HEK293 (cell line): ENCODE measurements around the gene MDFIC.

ENCODE experiments used
- CTCF ChIA-PET: fragments of 350-600 bp; formaldehyde crosslinking; extraction: SDS; loops from one replicate; lab custom pipeline; 2021; ENCODE audit warnings: antibody characterized with exemption; lab: Yijun Ruan, JAX
- POLR2A ChIA-PET: fragments of 300-600 bp; formaldehyde crosslinking; extraction: SDS; loops from one replicate; lab custom pipeline; 2020; ENCODE audit warnings: antibody characterized with exemption, inconsistent platforms; lab: Yijun Ruan, JAX
- H3K27ac ChIP-seq: fragments of 200-500 bp; sonication (Bioruptor generic); 2 replicates; pipeline ENCODE4 v1.5.1; 2014; ENCODE audit warnings: low read depth, low read length, control low read depth, inconsistent platforms; ENCODE audit errors: extremely low read depth
- H3K36me3 ChIP-seq, 2 experiments: fragments of 200-500 bp in 1 of 2; sonication (Bioruptor generic) in 1 of 2; 1 replicate in 1 of 2; 2 replicates in 1 of 2; pipeline ENCODE4 v1.5.1; 2014 to 2017; ENCODE audit warnings: inconsistent platforms in 2 of 2, low read length in 2 of 2; ENCODE audit not compliant: control insufficient read depth in 2 of 2, insufficient read depth in 1 of 2
- H3K4me1 ChIP-seq: fragments of 200-500 bp; sonication (Bioruptor generic); 2 replicates; pipeline ENCODE4 v1.5.1; 2014; ENCODE audit warnings: mild to moderate bottlenecking, low read length, inconsistent platforms; ENCODE audit not compliant: control insufficient read depth, insufficient read depth
- H3K4me3 ChIP-seq: 2 replicates; pipeline ENCODE4 v1.5.1; 2011; ENCODE audit warnings: low read depth, mild to moderate bottlenecking, control low read depth, low read length, moderate library complexity
- H3K9me3 ChIP-seq: fragments of 200-500 bp; sonication (Bioruptor generic); 2 replicates; pipeline ENCODE4 v1.5.1; 2014; ENCODE audit warnings: low read depth, low read length, inconsistent platforms; ENCODE audit not compliant: control insufficient read depth, insufficient read depth
- MEIS1 ChIP-seq: sonication (generic); formaldehyde crosslinking; IDR thresholded peaks from 2 replicates; pipeline ENCODE4 v1.8.1; 2022; ENCODE audit warnings: missing genetic modification reagents, mild to moderate bottlenecking, borderline replicate concordance
- MYNN ChIP-seq: fragments of 450-650 bp; formaldehyde crosslinking; IDR thresholded peaks from 2 replicates; pipeline ENCODE4 v1.5.1; 2016; ENCODE audit warnings: missing biosample characterization, missing genetic modification characterization, borderline replicate concordance
- SETDB1 ChIP-seq: IDR thresholded peaks from one replicate; pipeline ENCODE4 v1.6.1; 2017; ENCODE audit warnings: mild to moderate bottlenecking, low read length, moderate library complexity, mixed read lengths; ENCODE audit not compliant: insufficient read length
- SP3 ChIP-seq: fragments of 450-650 bp; formaldehyde crosslinking; IDR thresholded peaks from 2 replicates; pipeline ENCODE4 v1.5.1; 2016; ENCODE audit warnings: missing biosample characterization, missing genetic modification characterization
- ZNF10 ChIP-seq: fragments of 450-650 bp; formaldehyde crosslinking; IDR thresholded peaks from 2 replicates; pipeline ENCODE4 v1.5.1; 2017; ENCODE audit warnings: missing biosample characterization, missing genetic modification characterization
- ZNF184 ChIP-seq: fragments of 450-650 bp; IDR thresholded peaks from 2 replicates; pipeline ENCODE4 v1.5.1; 2018; ENCODE audit warnings: missing biosample characterization, mild to moderate bottlenecking, missing genetic modification characterization
- ZNF311 ChIP-seq: fragments of 450-650 bp; formaldehyde crosslinking; IDR thresholded peaks from 2 replicates; pipeline ENCODE4 v1.5.1; 2017; ENCODE audit warnings: missing biosample characterization, missing genetic modification characterization, borderline replicate concordance
- ZNF514 ChIP-seq: fragments of 450-650 bp; formaldehyde crosslinking; IDR thresholded peaks from 2 replicates; pipeline ENCODE4 v1.5.1; 2016; ENCODE audit warnings: missing biosample characterization, missing genetic modification characterization
- ZNF530 ChIP-seq: fragments of 450-650 bp; formaldehyde crosslinking; IDR thresholded peaks from 2 replicates; pipeline ENCODE4 v1.5.1; 2016; ENCODE audit warnings: low read depth, missing biosample characterization, missing genetic modification characterization
- ZNF549 ChIP-seq: fragments of 450-650 bp; IDR thresholded peaks from 2 replicates; pipeline ENCODE4 v1.5.1; 2018; ENCODE audit warnings: missing biosample characterization, missing genetic modification characterization, mild to moderate bottlenecking, inconsistent platforms, moderate library complexity
- ZNF571 ChIP-seq: fragments of 450-650 bp; formaldehyde crosslinking; IDR thresholded peaks from 2 replicates; pipeline ENCODE4 v1.5.0; 2017; ENCODE audit warnings: missing biosample characterization, missing genetic modification characterization
- ZNF624 ChIP-seq: fragments of 450-650 bp; formaldehyde crosslinking; IDR thresholded peaks from 2 replicates; pipeline ENCODE4 v1.5.1; 2017; ENCODE audit warnings: missing biosample characterization, missing genetic modification characterization
- ZNF664 ChIP-seq: fragments of 450-650 bp; formaldehyde crosslinking; IDR thresholded peaks from 2 replicates; pipeline ENCODE4 v1.5.1; 2016; ENCODE audit warnings: missing biosample characterization, missing genetic modification characterization
- ZNF785 ChIP-seq: fragments of 450-650 bp; formaldehyde crosslinking; IDR thresholded peaks from 2 replicates; pipeline ENCODE4 v1.5.1; 2016; ENCODE audit warnings: missing biosample characterization, missing genetic modification characterization
- ZNF830 ChIP-seq: fragments of 450-650 bp; IDR thresholded peaks from 2 replicates; pipeline ENCODE4 v1.5.0; 2018; ENCODE audit warnings: missing biosample characterization, missing genetic modification characterization, low read depth, mild to moderate bottlenecking, moderate library complexity
- ZNF843 ChIP-seq: fragments of 450-650 bp; formaldehyde crosslinking; IDR thresholded peaks from 2 replicates; pipeline ENCODE4 v1.5.1; 2016; ENCODE audit warnings: missing biosample characterization, missing genetic modification characterization
- ZSCAN23 ChIP-seq: fragments of 450-650 bp; formaldehyde crosslinking; IDR thresholded peaks from 2 replicates; pipeline ENCODE4 v1.5.1; 2016; ENCODE audit warnings: missing biosample characterization, missing genetic modification characterization
- TF ChIP-seq, protein P1 (sequence below): fragments of 450-650 bp; formaldehyde crosslinking; IDR thresholded peaks from 2 replicates; pipeline ENCODE4 v1.5.1; 2016; ENCODE audit warnings: missing biosample characterization, missing genetic modification characterization
- TF ChIP-seq, protein P2 (sequence below): fragments of 450-650 bp; formaldehyde crosslinking; IDR thresholded peaks from 2 replicates; pipeline ENCODE4 v1.5.1; 2016; ENCODE audit warnings: missing biosample characterization, missing genetic modification characterization

Gene MDFIC

DNA sequence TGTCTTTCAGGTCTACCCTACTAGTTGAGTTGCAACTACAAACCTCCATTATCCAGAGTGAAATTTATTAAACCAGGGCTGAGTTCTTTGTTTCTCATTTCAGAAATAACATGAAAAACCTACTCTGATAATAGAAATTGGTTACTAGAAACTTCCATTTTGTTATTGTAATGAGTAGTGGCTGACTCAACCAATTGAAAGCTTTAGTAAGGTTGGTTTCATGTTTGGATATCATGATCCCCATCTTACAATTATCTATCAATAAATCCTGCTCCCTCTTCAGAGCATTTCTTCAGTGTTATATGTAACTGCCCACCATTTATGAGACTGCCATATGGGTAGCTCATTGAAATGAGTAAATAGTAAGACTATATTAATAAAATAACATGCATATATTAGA lies 16.9 kb downstream of the MDFIC start (continued):
- TF ChIP-seq, protein P1, sequence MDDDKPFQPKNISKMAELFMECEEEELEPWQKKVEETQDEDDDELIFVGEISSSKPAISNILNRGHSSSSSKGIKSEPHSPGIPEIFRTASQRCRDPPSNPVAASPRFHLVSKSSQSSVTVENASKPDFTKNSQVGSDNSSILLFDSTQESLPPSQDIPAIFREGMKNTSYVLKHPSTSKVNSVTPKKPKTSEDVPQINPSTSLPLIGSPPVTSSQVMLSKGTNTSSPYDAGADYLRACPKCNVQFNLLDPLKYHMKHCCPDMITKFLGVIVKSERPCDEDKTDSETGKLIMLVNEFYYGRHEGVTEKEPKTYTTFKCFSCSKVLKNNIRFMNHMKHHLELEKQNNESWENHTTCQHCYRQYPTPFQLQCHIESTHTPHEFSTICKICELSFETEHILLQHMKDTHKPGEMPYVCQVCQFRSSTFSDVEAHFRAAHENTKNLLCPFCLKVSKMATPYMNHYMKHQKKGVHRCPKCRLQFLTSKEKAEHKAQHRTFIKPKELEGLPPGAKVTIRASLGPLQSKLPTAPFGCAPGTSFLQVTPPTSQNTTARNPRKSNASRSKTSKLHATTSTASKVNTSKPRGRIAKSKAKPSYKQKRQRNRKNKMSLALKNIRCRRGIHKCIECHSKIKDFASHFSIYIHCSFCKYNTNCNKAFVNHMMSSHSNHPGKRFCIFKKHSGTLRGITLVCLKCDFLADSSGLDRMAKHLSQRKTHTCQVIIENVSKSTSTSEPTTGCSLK (tag by site-specific recombination) = no peak
- TF ChIP-seq ZNF514 (no peak), ZNF311 (tag by site-specific recombination) (no peak)

DNA sequence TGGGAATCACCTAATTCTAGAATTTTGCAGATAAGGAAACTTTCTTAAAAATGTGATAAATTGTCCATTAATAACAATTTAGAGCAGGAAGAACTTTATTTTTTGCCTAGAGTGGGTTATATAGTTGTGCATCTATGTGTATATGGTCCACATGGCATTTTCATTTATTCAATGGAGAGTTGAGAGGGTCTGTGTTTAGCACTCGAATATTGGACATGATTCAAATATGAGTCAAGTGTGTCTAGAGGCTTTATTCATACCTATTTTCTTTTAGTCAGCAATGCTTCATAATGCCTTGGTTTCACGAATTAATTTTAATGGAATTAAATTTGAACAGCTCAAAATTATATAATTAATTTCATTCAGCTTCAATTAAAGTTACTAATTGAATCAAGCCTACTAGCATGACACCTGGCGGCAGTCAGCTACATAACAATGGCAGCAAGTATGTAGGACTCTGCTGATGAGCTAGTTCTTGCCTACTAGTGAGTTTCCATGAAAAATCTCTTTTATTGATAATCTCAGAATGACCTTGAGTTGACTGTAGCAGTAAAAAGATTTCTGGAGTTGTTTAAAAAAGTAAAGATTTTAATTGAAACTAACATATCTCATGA lies 17.7 kb downstream of the MDFIC start:
- ChIA-PET POLR2A (no interaction called here), CTCF (interaction anchor here (0.5 kb wide), 1 partner anchor 9 kb away, joined by 4 read pairs; no protein-coding TSS in a partner anchor)
- no peak overlapping the region for H3K4me3 ChIP-seq
- no peaks in the 10 kb centered on the region; a peak in 1 of 3 replicates for H3K36me3 ChIP-seq
- H3K9me3 ChIP-seq = no peaks in the 10 kb centered on the region
- peaks cover 7% of the 10 kb centered on the region for H3K4me1 ChIP-seq
- TF ChIP-seq SP3 (tag by site-specific recombination) (no peak), ZSCAN23 (tag by site-specific recombination) (no peak)
- TF ChIP-seq, protein P2, sequence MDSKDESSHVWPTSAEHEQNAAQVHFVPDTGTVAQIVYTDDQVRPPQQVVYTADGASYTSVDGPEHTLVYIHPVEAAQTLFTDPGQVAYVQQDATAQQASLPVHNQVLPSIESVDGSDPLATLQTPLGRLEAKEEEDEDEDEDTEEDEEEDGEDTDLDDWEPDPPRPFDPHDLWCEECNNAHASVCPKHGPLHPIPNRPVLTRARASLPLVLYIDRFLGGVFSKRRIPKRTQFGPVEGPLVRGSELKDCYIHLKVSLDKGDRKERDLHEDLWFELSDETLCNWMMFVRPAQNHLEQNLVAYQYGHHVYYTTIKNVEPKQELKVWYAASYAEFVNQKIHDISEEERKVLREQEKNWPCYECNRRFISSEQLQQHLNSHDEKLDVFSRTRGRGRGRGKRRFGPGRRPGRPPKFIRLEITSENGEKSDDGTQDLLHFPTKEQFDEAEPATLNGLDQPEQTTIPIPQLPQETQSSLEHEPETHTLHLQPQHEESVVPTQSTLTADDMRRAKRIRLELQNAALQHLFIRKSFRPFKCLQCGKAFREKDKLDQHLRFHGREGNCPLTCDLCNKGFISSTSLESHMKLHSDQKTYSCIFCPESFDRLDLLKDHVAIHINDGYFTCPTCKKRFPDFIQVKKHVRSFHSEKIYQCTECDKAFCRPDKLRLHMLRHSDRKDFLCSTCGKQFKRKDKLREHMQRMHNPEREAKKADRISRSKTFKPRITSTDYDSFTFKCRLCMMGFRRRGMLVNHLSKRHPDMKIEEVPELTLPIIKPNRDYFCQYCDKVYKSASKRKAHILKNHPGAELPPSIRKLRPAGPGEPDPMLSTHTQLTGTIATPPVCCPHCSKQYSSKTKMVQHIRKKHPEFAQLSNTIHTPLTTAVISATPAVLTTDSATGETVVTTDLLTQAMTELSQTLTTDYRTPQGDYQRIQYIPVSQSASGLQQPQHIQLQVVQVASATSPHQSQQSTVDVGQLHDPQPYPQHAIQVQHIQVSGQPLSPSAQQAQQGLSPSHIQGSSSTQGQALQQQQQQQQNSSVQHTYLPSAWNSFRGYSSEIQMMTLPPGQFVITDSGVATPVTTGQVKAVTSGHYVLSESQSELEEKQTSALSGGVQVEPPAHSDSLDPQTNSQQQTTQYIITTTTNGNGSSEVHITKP (tag by site-specific recombination) = no peak
- no peak overlapping the region for H3K27ac ChIP-seq

DNA sequence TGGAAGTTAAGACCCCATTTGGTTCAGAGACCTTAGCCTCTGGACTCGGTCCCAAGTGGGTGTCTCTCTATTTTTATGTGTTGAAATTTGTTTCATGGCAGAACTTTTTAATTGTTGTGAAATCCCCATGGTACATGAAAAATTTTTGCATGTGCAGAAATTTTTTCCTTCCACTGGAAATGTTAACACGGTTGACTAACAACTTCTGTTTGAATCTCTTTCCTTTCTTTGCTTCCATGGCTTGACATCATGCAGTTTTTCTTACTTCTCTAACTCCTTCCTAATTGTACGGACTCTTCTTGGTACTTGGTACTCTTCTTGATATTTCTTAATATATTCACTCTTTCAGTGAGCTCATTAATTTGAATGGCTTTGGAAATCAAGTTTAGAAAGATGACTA lies 18.3 kb downstream of the MDFIC start:
- Histone ChIP-seq H3K9me3 (no peaks in the 10 kb centered on the region), H3K36me3 (no peaks in the 10 kb centered on the region; a peak in 1 of 3 replicates), H3K4me3 (no peak overlapping the region), H3K27ac (no peak overlapping the region), H3K4me1 (peaks cover under 1% of the 10 kb centered on the region; the same call in 1 of the 2 replicates)
- ChIA-PET POLR2A (no interaction called here), CTCF (no interaction called here)
- TF ChIP-seq ZNF830 (tag by site-specific recombination) = no peak
- TF ChIP-seq ZNF10 = no peak
- TF ChIP-seq ZNF549 (tag by site-specific recombination) = no peak
- no peak for TF ChIP-seq MYNN
- no peak for TF ChIP-seq ZNF530 (tag by site-specific recombination)
- no peak for TF ChIP-seq ZNF664 (tag by site-specific recombination)
- TF ChIP-seq ZNF785 (tag by site-specific recombination) = no peak
- TF ChIP-seq SETDB1 = no peak
- TF ChIP-seq MEIS1 (CRISPR knock-in tag) = no peak
- no peak for TF ChIP-seq ZNF184 (tag by site-specific recombination)
- no peak for TF ChIP-seq ZNF624 (tag by site-specific recombination)
- TF ChIP-seq ZNF571 (tag by site-specific recombination) = no peak
- no peak for TF ChIP-seq ZNF843 (tag by site-specific recombination)
